Calu3 (cell line): ENCODE results near the gene HGFAC. TPM values are rescaled to one million over a fixed set of nuclear protein-coding genes. Genes with fewer than 3 reads are reported as not detected.
A peak's percentile ranks its signal among the peaks of the same experiment; 100 is the strongest.

ENCODE experiments used
- BruUV-seq: library from RNA; stranded (reverse); fragments of 400-500 nt; replicated peaks from 2 replicates; lab custom pipeline; 2021; lab: Mats Ljungman, UMichigan
- CTCF ChIA-PET: fragments of 300-600 bp; sonication (Branson Sonifier 250); formaldehyde crosslinking; loops from one replicate; lab custom pipeline; 2022; ENCODE audit warnings: antibody characterized with exemption; lab: Charles Lee
- DNase-seq: peaks from one replicate; pipeline ENCODE4 v3.0.0; 2022
- H3K27ac Mint-ChIP-seq: one replicate; pipeline ENCODE4 v1.8.0; 2022; ENCODE audit warnings: mixed read lengths; ENCODE audit not compliant: unreplicated experiment
- H3K27me3 Mint-ChIP-seq: one replicate; pipeline ENCODE4 v1.8.0; 2022; ENCODE audit warnings: mixed read lengths; ENCODE audit not compliant: unreplicated experiment
- H3K36me3 Mint-ChIP-seq: one replicate; pipeline ENCODE4 v1.8.0; 2022; ENCODE audit warnings: mild to moderate bottlenecking, moderate library complexity, mixed read lengths; ENCODE audit not compliant: insufficient read depth, unreplicated experiment
- H3K4me1 Mint-ChIP-seq: one replicate; pipeline ENCODE4 v1.8.0; 2022; ENCODE audit warnings: mild to moderate bottlenecking, low read depth, mixed read lengths; ENCODE audit not compliant: unreplicated experiment
- H3K4me3 Mint-ChIP-seq: one replicate; pipeline ENCODE4 v1.8.0; 2022; ENCODE audit warnings: mild to moderate bottlenecking, low read depth, moderate library complexity, mixed read lengths; ENCODE audit not compliant: unreplicated experiment
- H3K9me3 Mint-ChIP-seq: one replicate; pipeline ENCODE4 v1.8.0; 2022; ENCODE audit warnings: low read depth, mixed read lengths; ENCODE audit not compliant: unreplicated experiment
- intact Hi-C: fragments of 100-400 bp; cut with micrococcal nuclease; formaldehyde crosslinking; loops from one replicate; pipeline ENCODE4 v1.10.0; 2022; ENCODE audit not compliant: unreplicated experiment
- total RNA-seq: library from RNA; stranded (reverse); gene quantifications from 2 replicates; pipeline ENCODE4 v1.2.3, GENCODE V29; 2022
- TF ChIP-seq, protein P1 (sequence below): fragments of 200-600 bp; IDR thresholded peaks from one replicate; pipeline ENCODE4 v1.8.0; 2022; ENCODE audit warnings: antibody characterized with exemption; ENCODE audit not compliant: unreplicated experiment

Gene HGFAC
- total RNA-seq, 1 experiment from 2014 or later = not detected

DNA sequence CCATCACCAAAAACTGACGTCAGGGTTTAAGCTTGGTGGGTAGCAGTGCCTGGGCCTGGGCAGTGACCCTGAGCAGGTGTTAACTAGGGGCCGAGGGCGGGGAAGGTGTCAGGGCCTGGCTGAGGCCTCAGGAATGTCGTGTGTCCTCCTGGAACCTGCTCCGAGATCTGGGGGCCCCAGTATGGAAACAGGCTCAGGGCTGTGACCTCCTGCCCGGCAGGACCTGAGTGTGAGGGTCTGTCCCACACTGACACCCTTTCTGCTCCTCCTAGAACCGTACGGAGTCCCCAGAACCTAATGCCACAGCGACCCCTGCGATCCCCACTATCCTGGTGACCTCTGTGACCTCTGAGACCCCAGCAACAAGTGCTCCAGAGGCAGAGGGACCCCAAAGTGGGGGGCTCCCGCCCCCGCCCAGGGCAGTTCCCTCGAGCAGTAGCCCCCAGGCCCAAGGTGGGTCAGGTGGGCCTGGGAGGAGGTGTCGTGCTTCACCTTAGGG is 741 bp downstream of the HGFAC start:
- CTCF ChIA-PET = no interaction called here
- TF ChIP-seq, protein P1, sequence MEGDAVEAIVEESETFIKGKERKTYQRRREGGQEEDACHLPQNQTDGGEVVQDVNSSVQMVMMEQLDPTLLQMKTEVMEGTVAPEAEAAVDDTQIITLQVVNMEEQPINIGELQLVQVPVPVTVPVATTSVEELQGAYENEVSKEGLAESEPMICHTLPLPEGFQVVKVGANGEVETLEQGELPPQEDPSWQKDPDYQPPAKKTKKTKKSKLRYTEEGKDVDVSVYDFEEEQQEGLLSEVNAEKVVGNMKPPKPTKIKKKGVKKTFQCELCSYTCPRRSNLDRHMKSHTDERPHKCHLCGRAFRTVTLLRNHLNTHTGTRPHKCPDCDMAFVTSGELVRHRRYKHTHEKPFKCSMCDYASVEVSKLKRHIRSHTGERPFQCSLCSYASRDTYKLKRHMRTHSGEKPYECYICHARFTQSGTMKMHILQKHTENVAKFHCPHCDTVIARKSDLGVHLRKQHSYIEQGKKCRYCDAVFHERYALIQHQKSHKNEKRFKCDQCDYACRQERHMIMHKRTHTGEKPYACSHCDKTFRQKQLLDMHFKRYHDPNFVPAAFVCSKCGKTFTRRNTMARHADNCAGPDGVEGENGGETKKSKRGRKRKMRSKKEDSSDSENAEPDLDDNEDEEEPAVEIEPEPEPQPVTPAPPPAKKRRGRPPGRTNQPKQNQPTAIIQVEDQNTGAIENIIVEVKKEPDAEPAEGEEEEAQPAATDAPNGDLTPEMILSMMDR = no peak
- no TSS peak for BruUV-seq
- H3K27ac Mint-ChIP-seq = no peak overlapping the region
- intact Hi-C loops = no loop called here
- H3K36me3 Mint-ChIP-seq = no peaks in the 10 kb centered on the region
- no peak overlapping the region for H3K4me3 Mint-ChIP-seq
- H3K4me1 Mint-ChIP-seq = no peaks in the 10 kb centered on the region
- no peaks in the 10 kb centered on the region for H3K9me3 Mint-ChIP-seq
- no peak for DNase-seq
- H3K27me3 Mint-ChIP-seq = no peaks in the 10 kb centered on the region

DNA sequence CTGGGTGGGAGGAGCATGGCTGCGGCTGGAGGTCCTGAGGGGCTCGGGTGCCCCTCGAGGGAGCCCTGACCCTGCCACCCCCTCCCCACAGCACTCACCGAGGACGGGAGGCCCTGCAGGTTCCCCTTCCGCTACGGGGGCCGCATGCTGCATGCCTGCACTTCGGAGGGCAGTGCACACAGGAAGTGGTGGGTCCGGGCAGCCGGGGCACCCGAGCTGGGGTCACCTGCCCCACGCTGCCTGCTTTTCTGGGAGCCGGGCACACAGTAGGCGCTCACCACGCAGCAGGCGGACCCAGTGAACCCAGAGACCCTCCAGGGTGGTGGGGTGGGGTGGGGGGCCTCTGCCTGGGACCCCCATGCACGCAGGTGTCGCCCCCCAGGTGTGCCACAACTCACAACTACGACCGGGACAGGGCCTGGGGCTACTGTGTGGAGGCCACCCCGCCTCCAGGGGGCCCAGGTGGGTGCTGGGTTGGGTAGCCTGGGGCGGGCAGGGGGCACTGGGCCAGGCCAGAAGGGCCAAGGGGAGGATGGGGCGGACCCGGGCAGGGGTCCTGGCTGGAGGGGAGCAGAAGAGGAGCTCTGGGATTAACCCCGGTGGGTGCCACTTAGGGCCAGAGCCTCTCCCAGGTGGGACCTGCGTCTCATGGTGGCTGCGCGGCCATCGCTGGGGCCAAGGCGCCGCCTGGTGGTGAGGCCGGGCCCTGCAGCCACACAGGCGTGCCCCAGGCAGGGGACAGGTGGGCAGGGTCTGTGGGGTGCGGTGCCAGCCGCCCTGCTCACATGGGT is 1.4 kb downstream of the HGFAC start:
- peak; percentile 66 for DNase-seq
- TF ChIP-seq, protein P1 = peak; percentile 86
- CTCF ChIA-PET = no interaction called here
- Mint-ChIP-seq H3K36me3 (no peaks in the 10 kb centered on the region), H3K27ac (no peak overlapping the region), H3K4me1 (no peaks in the 10 kb centered on the region), H3K4me3 (no peak overlapping the region), H3K27me3 (no peaks in the 10 kb centered on the region), H3K9me3 (no peaks in the 10 kb centered on the region)
- BruUV-seq = no TSS peak
- intact Hi-C loops = no loop called here

DNA sequence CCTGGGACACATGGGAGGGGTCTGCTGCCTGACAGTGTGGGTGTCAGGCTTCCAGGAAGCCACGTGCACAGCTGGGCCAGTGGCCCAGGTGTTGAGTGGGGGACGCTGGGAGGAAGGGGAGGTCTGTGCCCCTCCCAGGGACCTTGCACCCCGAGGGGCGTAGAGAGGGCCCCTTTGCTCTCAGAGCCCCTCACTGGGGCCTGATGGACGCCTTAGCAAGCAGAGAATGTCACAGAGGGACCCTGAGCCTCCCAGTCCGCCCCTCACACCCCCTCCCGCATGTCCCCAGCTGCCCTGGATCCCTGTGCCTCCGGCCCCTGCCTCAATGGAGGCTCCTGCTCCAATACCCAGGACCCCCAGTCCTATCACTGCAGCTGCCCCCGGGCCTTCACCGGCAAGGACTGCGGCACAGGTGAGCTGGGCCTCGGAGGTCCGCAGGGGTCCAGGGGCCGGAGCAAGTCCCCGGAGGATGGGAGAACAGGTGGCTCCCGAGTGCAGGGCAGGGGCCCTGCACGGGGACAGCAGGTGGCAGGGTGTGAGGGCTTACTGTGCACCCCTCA is 2.1 kb downstream of the HGFAC start:
- Mint-ChIP-seq H3K4me3 (no peak overlapping the region), H3K36me3 (no peaks in the 10 kb centered on the region), H3K9me3 (no peaks in the 10 kb centered on the region), H3K27me3 (no peaks in the 10 kb centered on the region), H3K27ac (no peak overlapping the region), H3K4me1 (no peaks in the 10 kb centered on the region)
- CTCF ChIA-PET = no interaction called here
- no peak for DNase-seq
- intact Hi-C loops = no loop called here
- BruUV-seq = no TSS peak
- TF ChIP-seq, protein P1 = no peak

DNA sequence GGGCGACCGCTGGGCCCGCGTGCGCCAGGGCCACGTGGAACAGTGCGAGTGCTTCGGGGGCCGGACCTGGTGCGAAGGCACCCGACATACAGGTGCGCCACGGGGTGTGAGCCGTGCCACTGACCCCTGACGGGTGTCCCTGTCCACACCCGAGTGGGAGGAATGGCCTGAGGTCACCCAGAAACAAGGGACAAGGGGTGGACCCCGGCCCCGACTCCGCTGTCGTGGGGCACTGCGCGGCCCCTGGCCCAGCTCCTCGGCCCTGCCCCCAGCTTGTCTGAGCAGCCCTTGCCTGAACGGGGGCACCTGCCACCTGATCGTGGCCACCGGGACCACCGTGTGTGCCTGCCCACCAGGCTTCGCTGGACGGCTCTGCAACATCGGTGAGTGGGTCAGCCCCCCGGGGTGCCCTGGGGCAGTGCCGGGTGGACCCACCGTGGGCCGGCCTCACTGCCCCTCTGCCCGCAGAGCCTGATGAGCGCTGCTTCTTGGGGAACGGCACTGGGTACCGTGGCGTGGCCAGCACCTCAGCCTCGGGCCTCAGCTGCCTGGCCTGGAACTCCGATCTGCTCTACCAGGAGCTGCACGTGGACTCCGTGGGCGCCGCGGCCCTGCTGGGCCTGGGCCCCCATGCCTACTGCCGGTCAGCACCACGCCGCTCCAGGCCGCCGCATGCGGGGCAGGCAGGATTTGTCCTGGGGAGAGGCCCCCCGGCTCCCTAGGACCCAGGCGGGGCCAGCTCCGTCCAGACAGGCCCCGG is 2.8 kb downstream of the HGFAC start:
- CTCF ChIA-PET = no interaction called here
- H3K9me3 Mint-ChIP-seq = no peaks in the 10 kb centered on the region
- H3K27ac Mint-ChIP-seq = no peak overlapping the region
- no peaks in the 10 kb centered on the region for H3K36me3 Mint-ChIP-seq
- H3K4me1 Mint-ChIP-seq = no peaks in the 10 kb centered on the region
- intact Hi-C loops = no loop called here
- no peaks in the 10 kb centered on the region for H3K27me3 Mint-ChIP-seq
- BruUV-seq = no TSS peak
- TF ChIP-seq, protein P1 = no peak
- no peak overlapping the region for H3K4me3 Mint-ChIP-seq
- no peak for DNase-seq
